CD4-positive, alpha-beta T cell treated with Interferon alpha-2 for 1 hour (primary cell): ENCODE measurements around the gene NUDT14.
A peak's percentile ranks its signal among the peaks of the same experiment; 100 is the strongest.

ENCODE experiments used
- DNase-seq, 2 donors: peaks; one replicate each; pipeline ENCODE4 v3.0.0-alpha.2; 2020 to 2022

NUDT14 gene

GRCh38 chr14:105196265-105196960, 15.3 kb upstream of the NUDT14 start:
- no peak for DNase-seq

- DNase-seq, result no peak
Measured at GRCh38 chr14:105195522-105196264, 14.6 kb upstream of the NUDT14 start.

GRCh38 chr14:105195051-105195450, 13.9 kb upstream of the NUDT14 start:
- DNase-seq, result no peak

- peak in 1 of 2 donors; percentile 28 for DNase-seq
Measured at GRCh38 chr14:105193916-105194782, 13.0 kb upstream of the NUDT14 start.

GRCh38 chr14:105192866-105193731, 12.0 kb upstream of the NUDT14 start:
- DNase-seq, result no peak

- no peak for DNase-seq
Measured at GRCh38 chr14:105187935-105188524, 6.9 kb upstream of the NUDT14 start.

- DNase-seq, result no peak
Measured at GRCh38 chr14:105187116-105187515, 6.0 kb upstream of the NUDT14 start.

GRCh38 chr14:105185973-105186372, 4.9 kb upstream of the NUDT14 start:
- DNase-seq, result no peak

GRCh38 chr14:105185001-105185400, 3.9 kb upstream of the NUDT14 start:
- no peak for DNase-seq

- DNase-seq, result no peak
Measured at GRCh38 chr14:105184461-105184860, 3.3 kb upstream of the NUDT14 start.

GRCh38 chr14:105182296-105183020, 1.3 kb upstream of the NUDT14 start:
- no peak for DNase-seq

GRCh38 chr14:105181549-105182295, 610 bp upstream of the NUDT14 start:
- DNase-seq, result no peak

GRCh38 chr14:105179191-105179590, 1.9 kb downstream of the NUDT14 start:
- no peak for DNase-seq

- DNase-seq, result no peak
Measured at GRCh38 chr14:105178868-105179140, 2.3 kb downstream of the NUDT14 start.

GRCh38 chr14:105178069-105178867, 2.8 kb downstream of the NUDT14 start:
- DNase-seq, result no peak

GRCh38 chr14:105177082-105177481, 4.0 kb downstream of the NUDT14 start:
- no peak for DNase-seq

GRCh38 chr14:105176513-105176912, 4.6 kb downstream of the NUDT14 start:
- DNase-seq, result no peak

GRCh38 chr14:105173901-105174894, 6.9 kb downstream of the NUDT14 start:
- DNase-seq, result peak; percentile 39 to 62

GRCh38 chr14:105173145-105173544, 8.0 kb downstream of the NUDT14 start:
- DNase-seq, result no peak
